Measurements from ENCODE around the gene VWCE. TPM values are rescaled to one million over a fixed set of nuclear protein-coding genes. Genes with fewer than 3 reads are reported as not detected.

Gene VWCE
- total RNA-seq, 2 experiments from 2014 or later: 0.64 to 1.0 TPM

- H3K4me3 ChIP-seq (ENCODE audit: low read length): no peak overlapping the region
- H3K9me3 ChIP-seq (ENCODE audit: control insufficient read depth in 1 of 2, insufficient read depth in 1 of 2, low read length in 2 of 2): peaks cover 0 to 5% of the 10 kb centered on the region in 2 experiments
- ATAC-seq (ENCODE audit: poor library complexity) (no peak), DNase-seq (no peak)
- peaks cover 27% of the 10 kb centered on the region for H3K27me3 Mint-ChIP-seq
- H3K4me3 Mint-ChIP-seq: peak overlapping the region; percentile 40
- intact Hi-C loops (cut with DNase I, micrococcal nuclease): no loop called here
- H3K27ac Mint-ChIP-seq: no peak overlapping the region
- TF ChIP-seq CTCF (IDR thresholded peaks at IDR 0.05): no peak
- peaks cover 16 to 18% of the 10 kb centered on the region in 2 experiments for H3K27me3 ChIP-seq (ENCODE audit: control insufficient read depth in 1 of 2, insufficient read depth in 2 of 2, low read length in 2 of 2)
- H3K4me1 Mint-ChIP-seq (ENCODE audit: low read depth): peaks cover 18% of the 10 kb centered on the region
- ChIA-PET CTCF (no interaction called here), POLR2A (no interaction called here)
- peaks cover 20% of the 10 kb centered on the region for H3K4me1 ChIP-seq (ENCODE audit: insufficient read depth, low read length)
- no peaks in the 10 kb centered on the region for H3K36me3 ChIP-seq (ENCODE audit: insufficient read depth, low read length)
- no peaks in the 10 kb centered on the region for H3K9me3 Mint-ChIP-seq
- no peak overlapping the region for H3K27ac ChIP-seq (ENCODE audit: low read depth in 1 of 2, low read length in 2 of 2)
- H3K36me3 Mint-ChIP-seq (ENCODE audit: low read depth): peaks cover 5% of the 10 kb centered on the region
These were observed 2.8 kb downstream of the VWCE start for GRCh38 chr11:61292356-61292755.

GRCh38 chr11:61290905-61291690, 4.0 kb downstream of the VWCE start:
- peaks cover 22% of the 10 kb centered on the region for H3K27me3 Mint-ChIP-seq
- H3K4me3 Mint-ChIP-seq: no peak overlapping the region
- ATAC-seq (ENCODE audit: poor library complexity) (no peak), DNase-seq (no peak)
- Histone ChIP-seq H3K4me1 (ENCODE audit: insufficient read depth, low read length) (peaks cover 20% of the 10 kb centered on the region), H3K4me3 (ENCODE audit: low read length) (no peak overlapping the region), H3K27ac (ENCODE audit: low read depth in 1 of 2, low read length in 2 of 2) (no peak overlapping the region), H3K9me3 (ENCODE audit: control insufficient read depth in 1 of 2, insufficient read depth in 1 of 2, low read length in 2 of 2) (peaks cover 0 to 5% of the 10 kb centered on the region in 2 experiments), H3K27me3 (ENCODE audit: control insufficient read depth in 1 of 2, insufficient read depth in 2 of 2, low read length in 2 of 2) (peaks cover 16 to 18% of the 10 kb centered on the region in 2 experiments), H3K36me3 (ENCODE audit: insufficient read depth, low read length) (no peaks in the 10 kb centered on the region)
- CTCF ChIA-PET: interaction anchor here (0.6 kb wide), 1 partner anchor 21 kb away, joined by 3 read pairs; no protein-coding TSS in a partner anchor
- H3K36me3 Mint-ChIP-seq (ENCODE audit: low read depth): no peaks in the 10 kb centered on the region
- intact Hi-C loops (cut with DNase I, micrococcal nuclease): no loop called here
- H3K4me1 Mint-ChIP-seq (ENCODE audit: low read depth): peaks cover 11% of the 10 kb centered on the region
- POLR2A ChIA-PET: no interaction called here
- no peak for TF ChIP-seq CTCF (IDR thresholded peaks at IDR 0.05)
- no peak overlapping the region for H3K27ac Mint-ChIP-seq
- H3K9me3 Mint-ChIP-seq: no peaks in the 10 kb centered on the region

- H3K27ac ChIP-seq (ENCODE audit: low read depth in 1 of 2, low read length in 2 of 2): no peak overlapping the region
- no peaks in the 10 kb centered on the region for H3K9me3 ChIP-seq (ENCODE audit: control insufficient read depth in 1 of 2, insufficient read depth in 1 of 2, low read length in 2 of 2)
- TF ChIP-seq CTCF (IDR thresholded peaks at IDR 0.05): no peak
- ChIA-PET POLR2A (no interaction called here), CTCF (no interaction called here)
- H3K4me1 ChIP-seq (ENCODE audit: insufficient read depth, low read length): no peaks in the 10 kb centered on the region
- Mint-ChIP-seq H3K36me3 (ENCODE audit: low read depth) (no peaks in the 10 kb centered on the region), H3K4me1 (ENCODE audit: low read depth) (no peaks in the 10 kb centered on the region), H3K4me3 (no peak overlapping the region), H3K27ac (no peak overlapping the region), H3K27me3 (peaks cover 8% of the 10 kb centered on the region), H3K9me3 (no peaks in the 10 kb centered on the region)
- peaks cover 0 to 6% of the 10 kb centered on the region in 2 experiments for H3K27me3 ChIP-seq (ENCODE audit: control insufficient read depth in 1 of 2, insufficient read depth in 2 of 2, low read length in 2 of 2)
- intact Hi-C loops (cut with DNase I, micrococcal nuclease): no loop called here
- ATAC-seq (ENCODE audit: poor library complexity) (no peak), DNase-seq (no peak)
- H3K36me3 ChIP-seq (ENCODE audit: insufficient read depth, low read length): no peaks in the 10 kb centered on the region
- H3K4me3 ChIP-seq (ENCODE audit: low read length): no peak overlapping the region
These were observed 7.7 kb downstream of the VWCE start for GRCh38 chr11:61287338-61287977.
